SH-SY5Y (cell line): Measurements from ENCODE around the gene MYO18B.

Experiments
- GATA2 ChIP-seq: IDR thresholded peaks from 2 replicates; pipeline ENCODE4 v1.6.1; 2011; ENCODE audit warnings: mild to moderate bottlenecking, low read depth, low read length
- GATA3 ChIP-seq: IDR thresholded peaks from 2 replicates; pipeline ENCODE4 v1.6.1; 2011; ENCODE audit warnings: low read depth, mild to moderate bottlenecking, low read length, moderate library complexity

Gene MYO18B

DNA sequence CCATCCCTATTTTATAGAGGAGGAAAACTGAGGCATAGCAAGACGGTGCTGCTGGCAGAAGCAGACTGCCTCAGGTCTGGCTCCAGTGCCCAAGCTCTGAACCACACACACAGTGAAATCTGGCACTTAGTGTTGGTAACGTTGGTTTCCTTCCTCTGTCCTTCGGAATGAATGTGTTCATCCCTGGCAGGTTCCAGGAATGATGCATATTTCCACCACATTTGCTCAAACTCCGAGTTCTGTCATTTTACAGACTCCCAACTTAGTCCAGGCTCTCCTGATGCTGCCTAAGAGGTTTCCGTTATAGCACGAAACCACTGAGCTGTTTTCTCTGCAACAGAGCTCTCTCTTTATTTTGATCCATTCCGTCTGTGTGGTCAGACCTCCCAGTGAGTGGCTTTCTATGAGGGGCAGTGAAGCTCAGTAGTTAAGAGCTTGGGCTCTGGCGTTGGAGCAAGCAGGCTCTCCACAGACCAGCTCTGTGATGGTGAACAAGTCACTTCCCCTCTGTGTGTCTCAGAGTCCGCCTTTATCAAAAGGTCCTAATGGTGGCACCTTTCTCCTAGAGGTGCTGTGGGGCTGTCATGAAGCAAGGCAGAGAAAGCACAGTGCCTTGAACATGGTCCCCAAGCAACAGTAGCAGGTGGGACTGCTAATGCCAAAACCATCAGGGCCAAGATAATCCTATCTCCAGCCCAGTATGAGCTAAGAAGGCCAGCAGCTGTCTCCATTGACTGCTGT, 200.3 kb downstream of the MYO18B start:
- TF ChIP-seq GATA2 (no peak), GATA3 (no peak)

DNA sequence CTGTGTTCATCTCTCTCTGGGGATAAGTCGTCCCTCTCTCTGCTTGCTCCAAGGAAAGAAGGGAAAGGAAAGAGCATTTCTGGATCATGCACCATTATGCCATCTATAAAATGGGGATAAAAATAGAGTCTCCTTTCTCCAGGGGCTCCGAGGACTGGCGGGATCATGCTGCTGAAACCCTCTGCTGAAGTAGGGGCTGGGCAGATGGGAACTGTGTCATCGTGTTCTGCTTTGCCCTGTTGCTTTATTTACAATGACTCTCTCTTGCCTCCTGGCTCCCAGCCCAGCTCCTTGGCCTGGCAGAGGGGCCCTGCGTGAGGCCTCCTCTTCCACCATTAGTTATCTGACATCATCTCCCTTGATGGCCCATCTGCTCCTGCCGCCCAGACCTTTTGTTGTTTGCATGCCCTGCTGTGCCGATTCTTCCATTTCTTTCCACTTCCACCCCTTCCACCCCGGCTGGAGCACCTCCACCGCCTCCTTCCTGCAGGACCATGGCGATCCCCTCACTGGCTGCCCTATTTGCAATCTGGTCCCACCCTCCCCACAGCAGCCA, 200.9 kb downstream of the MYO18B start:
- peak; percentile 61 for TF ChIP-seq GATA2
- TF ChIP-seq GATA3: no peak

DNA sequence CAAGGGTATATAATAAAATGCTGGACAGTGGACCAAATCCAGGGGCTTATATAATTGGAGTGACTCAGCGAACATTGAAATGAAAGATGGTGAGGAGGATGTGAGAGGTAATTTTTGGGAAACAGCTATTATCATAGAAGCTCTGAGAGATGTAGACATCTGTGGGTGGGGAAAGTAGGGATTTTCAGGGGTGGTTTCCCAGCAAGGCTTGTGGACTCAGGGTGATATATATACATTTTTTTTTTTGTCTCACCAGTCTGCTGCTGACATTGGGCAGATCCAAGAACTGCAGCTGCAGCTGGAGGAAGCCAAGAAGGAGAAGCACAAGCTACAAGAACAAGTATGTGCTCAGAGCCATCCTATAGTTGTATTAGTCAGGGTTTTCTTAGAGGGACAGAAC, 208.1 kb downstream of the MYO18B start:
- no peak for TF ChIP-seq GATA2
- no peak for TF ChIP-seq GATA3

DNA sequence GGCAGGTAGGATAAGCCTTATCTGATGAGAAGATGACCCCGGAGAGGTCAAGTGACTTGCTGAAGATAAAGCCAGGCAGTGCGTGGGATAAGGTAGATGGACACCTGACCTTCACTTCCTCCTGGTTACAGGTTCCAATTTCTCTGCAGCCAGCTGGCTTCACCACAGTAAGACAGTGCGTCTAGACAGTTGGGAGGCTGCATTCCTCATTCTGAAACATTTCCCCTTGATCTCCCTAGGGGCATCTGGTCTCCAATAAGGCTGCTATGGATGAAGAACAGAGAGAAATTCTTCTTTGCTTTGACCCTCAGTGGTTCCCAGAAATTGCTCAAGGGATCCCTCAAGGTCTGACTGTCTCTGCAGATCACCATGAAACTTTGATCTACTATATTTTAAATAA, 211.3 kb downstream of the MYO18B start:
- TF ChIP-seq GATA2 (no peak), GATA3 (no peak)

DNA sequence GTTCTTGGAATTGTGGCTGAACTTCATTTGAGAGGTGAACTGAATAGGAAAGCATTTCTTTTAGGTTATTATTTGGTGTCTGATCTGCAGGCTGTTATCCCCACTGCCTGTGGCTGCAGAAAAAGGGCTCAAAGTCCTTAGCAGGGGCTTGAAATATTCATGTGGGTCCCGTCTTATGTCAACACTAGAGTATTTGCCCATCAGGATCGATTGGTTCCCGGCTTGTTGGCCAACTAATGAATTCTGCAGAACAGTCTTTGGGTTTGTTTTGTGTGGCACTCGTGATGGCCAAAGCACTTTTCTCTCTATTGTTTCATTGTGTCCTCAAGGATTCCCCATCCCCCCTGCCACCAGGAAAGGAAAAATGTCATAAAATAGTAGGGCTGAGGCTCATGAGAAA, 211.9 kb downstream of the MYO18B start:
- no peak for TF ChIP-seq GATA2
- no peak for TF ChIP-seq GATA3

DNA sequence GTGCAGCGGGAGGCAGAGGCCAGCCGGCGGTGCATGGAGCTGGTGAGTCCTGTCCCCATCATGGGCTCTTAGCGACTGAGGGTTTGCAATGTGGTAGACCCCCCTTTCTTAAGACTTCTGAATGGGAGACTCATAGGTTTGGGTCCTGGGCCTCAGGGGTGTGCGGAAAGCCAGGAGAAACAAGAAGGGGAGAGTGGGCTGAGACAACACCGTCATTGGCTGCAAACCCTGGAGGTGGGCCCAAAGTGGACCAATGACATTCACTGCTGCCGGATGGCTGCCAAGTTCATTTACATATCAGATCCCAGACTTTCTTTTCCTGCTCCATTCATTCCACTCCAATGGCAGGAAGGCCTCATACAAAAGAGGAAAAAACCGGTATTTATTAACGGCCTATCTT, 213.3 kb downstream of the MYO18B start:
- TF ChIP-seq GATA2: no peak
- no peak for TF ChIP-seq GATA3

DNA sequence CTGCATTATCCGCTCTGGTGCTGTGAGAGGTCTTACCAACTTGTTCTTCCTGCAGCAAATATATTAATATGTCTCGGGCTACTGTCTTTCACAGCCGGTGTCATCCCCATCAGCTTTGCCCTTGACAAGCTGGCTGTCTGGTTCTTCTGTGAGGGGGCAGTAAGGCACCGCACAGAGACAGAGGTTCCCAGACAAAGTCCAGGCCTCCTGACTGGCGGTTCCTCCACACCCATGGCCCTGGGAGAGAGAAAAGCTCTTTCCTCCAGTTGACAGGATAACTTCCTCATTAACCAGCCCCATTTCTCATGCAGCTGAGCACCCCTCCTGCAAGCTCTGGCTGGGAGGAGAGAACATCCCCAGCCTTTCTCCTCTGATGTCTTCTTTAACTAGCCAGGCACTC, 214.8 kb downstream of the MYO18B start:
- TF ChIP-seq GATA3: no peak
- TF ChIP-seq GATA2: no peak

DNA sequence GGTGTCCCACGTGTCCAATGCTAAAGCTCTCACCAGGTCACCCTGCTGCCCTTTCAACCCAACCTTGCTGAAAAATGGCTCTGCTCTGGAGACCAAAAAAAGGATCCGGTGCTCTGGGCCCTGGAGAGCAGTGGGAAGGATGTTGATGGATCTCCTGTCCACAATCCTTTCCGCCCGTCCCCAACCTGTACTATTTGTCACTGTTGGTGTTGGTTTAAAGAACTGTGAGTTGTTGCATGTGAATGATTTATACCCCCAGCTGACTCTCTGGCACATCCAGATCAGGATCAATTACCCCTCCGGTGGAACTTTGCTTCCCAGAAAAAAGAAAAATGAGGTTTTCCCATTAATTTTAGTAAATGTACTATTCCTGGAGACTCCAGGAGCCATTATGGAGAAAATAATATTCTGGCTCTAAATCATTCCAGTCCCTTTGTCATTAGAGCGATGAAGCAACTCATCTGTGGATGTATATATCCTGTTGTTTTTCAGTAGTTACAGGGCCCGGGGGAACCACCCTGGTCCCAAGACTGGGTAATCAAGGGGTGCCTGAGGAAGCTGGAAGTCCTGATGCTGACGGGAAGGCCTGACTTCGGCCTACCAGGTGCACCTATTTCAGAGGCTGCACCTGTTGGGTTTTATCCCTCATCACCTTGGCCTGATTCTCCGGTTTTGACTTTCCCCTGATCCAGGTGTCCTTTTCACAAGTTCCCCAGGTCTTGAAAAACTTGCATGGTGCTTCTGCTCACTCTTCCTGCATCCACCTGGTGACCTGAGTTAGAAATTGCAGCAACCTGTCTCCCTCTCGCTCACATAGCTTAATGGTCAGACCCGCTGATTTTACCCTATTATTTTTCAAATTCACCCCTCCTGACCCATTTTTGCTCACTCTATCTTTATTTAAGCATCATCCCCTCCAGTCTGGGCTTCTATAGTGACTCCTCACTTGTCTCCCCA, 218.1 kb downstream of the MYO18B start:
- TF ChIP-seq GATA3 (no peak), GATA2 (no peak)

DNA sequence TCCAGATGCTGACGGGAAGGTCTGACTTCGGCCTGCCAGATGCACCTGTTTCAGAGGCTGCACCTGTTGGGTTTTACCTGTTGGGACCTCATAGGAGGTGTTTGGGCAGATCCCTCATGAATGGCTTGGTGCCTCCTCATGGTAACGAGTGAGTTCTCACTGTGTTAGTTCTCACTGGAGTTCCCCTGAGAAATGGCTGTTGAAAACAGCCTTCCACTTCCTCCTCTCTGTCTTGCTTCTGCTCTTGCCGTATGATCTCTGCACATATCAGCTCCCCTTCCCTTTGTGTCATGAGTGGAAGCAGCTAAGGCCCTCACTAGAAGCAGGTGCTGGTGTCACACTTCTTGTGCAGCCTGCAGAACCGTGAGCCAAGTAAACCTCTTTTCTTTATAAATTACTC, 219.7 kb downstream of the MYO18B start:
- TF ChIP-seq GATA3 (no peak), GATA2 (no peak)

DNA sequence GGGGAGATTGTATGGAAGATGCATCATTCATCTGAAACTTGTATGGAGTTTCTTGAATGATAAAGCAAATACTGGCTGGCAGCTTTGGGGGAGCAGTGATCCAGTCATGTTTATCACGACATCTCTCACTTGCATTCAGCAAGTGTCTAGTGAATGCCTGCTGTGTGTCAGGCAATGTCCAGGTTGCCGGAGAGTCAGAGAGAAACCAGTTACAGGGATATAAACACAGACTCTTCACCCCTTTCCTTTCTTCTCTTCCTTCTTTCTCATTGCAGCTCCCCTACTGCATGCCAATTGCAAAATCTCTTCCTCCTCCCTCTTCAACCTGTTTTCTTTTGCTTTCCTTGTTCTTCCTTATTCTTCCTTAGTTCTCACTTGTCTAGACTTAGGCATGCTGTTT, 220.7 kb downstream of the MYO18B start:
- no peak for TF ChIP-seq GATA2

DNA sequence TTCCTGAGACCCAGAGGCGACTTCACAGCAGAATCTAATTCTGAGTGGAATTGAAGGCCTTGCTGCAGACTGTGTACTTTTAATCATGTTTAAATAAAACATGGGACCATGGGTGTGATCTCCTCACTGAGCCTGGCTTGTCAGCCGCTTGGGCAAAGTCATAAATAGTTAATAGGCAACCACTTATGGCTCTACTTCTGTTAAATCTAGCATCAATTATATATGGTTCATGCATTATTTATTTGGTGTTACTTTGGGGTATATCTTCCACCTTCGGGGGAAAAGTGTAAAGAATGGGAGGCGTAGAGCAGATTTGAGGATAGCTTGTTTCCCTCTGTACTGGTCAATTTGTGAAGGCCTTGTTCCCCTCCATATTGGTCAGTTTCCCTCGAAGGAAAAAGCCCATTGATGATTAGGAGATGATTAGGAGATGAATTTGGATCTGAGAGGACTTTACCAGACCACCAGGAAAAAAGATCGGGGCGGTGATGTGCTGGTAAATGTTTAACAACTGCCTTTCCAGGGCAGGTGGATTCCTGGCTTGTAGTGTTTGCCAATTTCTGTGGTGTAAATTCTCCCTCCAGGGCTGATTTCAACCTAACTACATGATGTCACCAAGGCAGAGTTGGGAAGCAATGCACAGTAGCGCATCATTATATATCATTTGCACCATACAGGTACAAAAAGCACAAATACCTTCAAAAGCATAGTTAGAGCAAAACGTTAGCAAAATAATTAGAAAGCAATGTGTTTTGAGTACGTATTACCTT, 223.2 kb downstream of the MYO18B start:
- TF ChIP-seq GATA2: no peak
- no peak for TF ChIP-seq GATA3

DNA sequence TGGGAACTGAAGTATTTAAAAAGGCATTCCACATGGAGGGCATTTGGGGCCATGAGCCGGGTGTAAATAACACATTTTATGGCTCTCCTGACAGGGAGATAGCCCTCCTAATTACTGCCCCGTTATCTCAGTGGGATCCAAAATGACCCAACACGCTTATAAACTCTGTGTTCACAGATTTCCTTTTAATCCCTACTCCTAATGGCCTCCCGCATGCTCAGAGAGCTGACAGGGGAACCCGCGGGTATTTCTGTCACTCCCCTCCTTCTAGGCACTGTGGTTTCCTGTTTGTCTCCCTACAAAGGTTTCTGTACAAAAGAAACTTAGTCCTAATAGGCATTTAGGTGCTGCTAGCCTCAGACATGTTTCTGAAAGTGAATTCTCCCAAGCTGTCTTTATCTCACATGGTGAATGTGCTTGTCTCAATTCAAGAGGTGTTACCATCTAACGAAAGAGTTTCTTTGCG, 224.5 kb downstream of the MYO18B start:
- TF ChIP-seq GATA2: no peak
- TF ChIP-seq GATA3: no peak

DNA sequence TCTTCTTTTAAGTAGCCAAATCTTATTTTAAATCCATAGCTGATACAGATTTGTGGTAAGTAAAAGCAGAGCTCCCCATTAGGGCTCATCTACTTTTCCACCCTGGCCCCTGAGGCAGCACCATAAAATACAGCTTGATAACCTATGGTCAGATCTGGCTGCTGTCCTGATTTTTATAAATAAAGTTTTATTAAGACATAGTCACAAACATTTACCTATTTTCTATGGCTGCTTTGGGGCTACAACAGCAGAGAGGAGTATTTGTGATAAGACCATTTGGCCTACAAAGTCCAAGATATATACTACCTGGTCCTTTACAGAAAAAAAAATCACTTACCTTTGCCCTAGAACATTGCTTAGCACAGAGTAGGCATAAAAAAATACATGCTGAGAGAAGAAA, 227.3 kb downstream of the MYO18B start:
- TF ChIP-seq GATA2 (no peak), GATA3 (no peak)

DNA sequence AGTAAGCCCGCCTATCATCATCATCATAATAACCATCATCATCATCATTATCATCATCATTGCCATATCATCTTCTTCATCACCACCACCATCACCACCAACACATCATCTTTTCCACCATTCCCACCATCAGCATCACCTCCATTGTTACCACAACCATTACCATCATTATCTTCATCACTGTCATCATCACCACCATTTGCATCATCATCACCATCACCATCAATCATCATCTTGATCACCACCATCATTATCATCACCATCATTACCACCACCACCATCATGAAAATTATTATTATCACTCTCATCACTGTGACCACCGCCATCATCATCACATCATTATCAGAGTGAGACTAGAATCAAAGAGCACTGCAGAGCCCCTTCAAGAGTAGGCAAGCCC, 227.9 kb downstream of the MYO18B start:
- no peak for TF ChIP-seq GATA2
- no peak for TF ChIP-seq GATA3
